Mesothelial cell of epicardium (in vitro differentiated cells): Measurements from ENCODE around the gene HTATIP2. TPM values are rescaled to one million over a fixed set of nuclear protein-coding genes. Genes with fewer than 3 reads are reported as not detected.
"Not testable (repeated sequence)": the region's sequence is repeated elsewhere in the genome, so short reads cannot be mapped to it uniquely, and the experiment has no call there.

ENCODE experiments used
- DNase-seq, 2 experiments: peaks; one replicate each; pipeline ENCODE4 v3.0.0; 2021; ENCODE audit warnings: low spot score in 2 of 2; ENCODE audit not compliant: unreplicated experiment in 2 of 2
- H3K27ac Mint-ChIP-seq: 2 replicates; pipeline ENCODE4 v1.8.0; 2021; ENCODE audit warnings: mixed read lengths
- H3K27me3 Mint-ChIP-seq: 2 replicates; pipeline ENCODE4 v1.8.0; 2021; ENCODE audit warnings: low read depth, mixed read lengths
- H3K36me3 Mint-ChIP-seq: 2 replicates; pipeline ENCODE4 v1.8.0; 2021; ENCODE audit warnings: mixed read lengths
- H3K4me1 Mint-ChIP-seq: 2 replicates; pipeline ENCODE4 v1.8.0; 2021; ENCODE audit warnings: mixed read lengths
- H3K4me3 Mint-ChIP-seq: 2 replicates; pipeline ENCODE4 v1.8.0; 2021; ENCODE audit warnings: mild to moderate bottlenecking, moderate library complexity, mixed read lengths
- H3K9me3 Mint-ChIP-seq: 2 replicates; pipeline ENCODE4 v1.8.0; 2021; ENCODE audit warnings: mixed read lengths
- total RNA-seq: library from RNA; stranded (reverse); gene quantifications from 3 replicates; pipeline ENCODE4 v1.2.1, GENCODE V29; 2021
- TF ChIP-seq, protein P1 (sequence below): fragments of 200-600 bp; sonication (generic); IDR thresholded peaks from one replicate; pipeline ENCODE4 v1.5.0; 2021; ENCODE audit warnings: antibody characterized with exemption; ENCODE audit not compliant: unreplicated experiment

The HTATIP2 gene
- total RNA-seq, 1 donor from 2014 or later: 11.1 TPM

DNA sequence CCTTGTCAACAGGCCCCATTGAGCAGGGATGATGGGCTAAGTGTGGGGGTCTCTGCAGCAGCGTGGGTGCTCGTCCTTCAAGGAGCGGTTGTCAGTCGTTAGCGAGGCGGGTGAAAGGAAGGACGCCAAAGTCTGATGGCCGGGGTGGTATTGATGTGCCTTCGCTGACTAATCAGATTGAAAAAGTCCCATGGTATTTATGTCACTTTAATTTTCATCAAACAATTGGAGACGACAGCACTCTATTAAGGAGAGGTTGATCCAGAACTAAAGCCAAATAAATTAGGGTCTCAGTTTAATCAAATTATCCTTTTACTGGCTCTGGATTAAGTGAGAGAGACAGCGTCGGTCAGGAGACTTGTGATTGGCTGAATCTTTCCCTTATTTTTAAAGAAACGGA lies 9.6 kb downstream of the HTATIP2 start:
- no peak for DNase-seq
- no peaks in the 10 kb centered on the region for H3K9me3 Mint-ChIP-seq
- TF ChIP-seq, protein P1, sequence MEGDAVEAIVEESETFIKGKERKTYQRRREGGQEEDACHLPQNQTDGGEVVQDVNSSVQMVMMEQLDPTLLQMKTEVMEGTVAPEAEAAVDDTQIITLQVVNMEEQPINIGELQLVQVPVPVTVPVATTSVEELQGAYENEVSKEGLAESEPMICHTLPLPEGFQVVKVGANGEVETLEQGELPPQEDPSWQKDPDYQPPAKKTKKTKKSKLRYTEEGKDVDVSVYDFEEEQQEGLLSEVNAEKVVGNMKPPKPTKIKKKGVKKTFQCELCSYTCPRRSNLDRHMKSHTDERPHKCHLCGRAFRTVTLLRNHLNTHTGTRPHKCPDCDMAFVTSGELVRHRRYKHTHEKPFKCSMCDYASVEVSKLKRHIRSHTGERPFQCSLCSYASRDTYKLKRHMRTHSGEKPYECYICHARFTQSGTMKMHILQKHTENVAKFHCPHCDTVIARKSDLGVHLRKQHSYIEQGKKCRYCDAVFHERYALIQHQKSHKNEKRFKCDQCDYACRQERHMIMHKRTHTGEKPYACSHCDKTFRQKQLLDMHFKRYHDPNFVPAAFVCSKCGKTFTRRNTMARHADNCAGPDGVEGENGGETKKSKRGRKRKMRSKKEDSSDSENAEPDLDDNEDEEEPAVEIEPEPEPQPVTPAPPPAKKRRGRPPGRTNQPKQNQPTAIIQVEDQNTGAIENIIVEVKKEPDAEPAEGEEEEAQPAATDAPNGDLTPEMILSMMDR: no peak
- no peak overlapping the region for H3K27ac Mint-ChIP-seq
- H3K36me3 Mint-ChIP-seq: no peaks in the 10 kb centered on the region
- no peak overlapping the region for H3K4me3 Mint-ChIP-seq
- no peaks in the 10 kb centered on the region for H3K27me3 Mint-ChIP-seq
- H3K4me1 Mint-ChIP-seq: peaks cover 21% of the 10 kb centered on the region

GRCh38 chr11:20373568-20374209 lies 10.2 kb downstream of the HTATIP2 start:
- TF ChIP-seq, protein P1: no peak
- H3K27me3 Mint-ChIP-seq: no peaks in the 10 kb centered on the region
- H3K36me3 Mint-ChIP-seq: no peaks in the 10 kb centered on the region
- no peak overlapping the region for H3K27ac Mint-ChIP-seq
- DNase-seq: no peak
- H3K9me3 Mint-ChIP-seq: no peaks in the 10 kb centered on the region
- H3K4me1 Mint-ChIP-seq: peaks cover 21% of the 10 kb centered on the region
- H3K4me3 Mint-ChIP-seq: no peak overlapping the region

DNA sequence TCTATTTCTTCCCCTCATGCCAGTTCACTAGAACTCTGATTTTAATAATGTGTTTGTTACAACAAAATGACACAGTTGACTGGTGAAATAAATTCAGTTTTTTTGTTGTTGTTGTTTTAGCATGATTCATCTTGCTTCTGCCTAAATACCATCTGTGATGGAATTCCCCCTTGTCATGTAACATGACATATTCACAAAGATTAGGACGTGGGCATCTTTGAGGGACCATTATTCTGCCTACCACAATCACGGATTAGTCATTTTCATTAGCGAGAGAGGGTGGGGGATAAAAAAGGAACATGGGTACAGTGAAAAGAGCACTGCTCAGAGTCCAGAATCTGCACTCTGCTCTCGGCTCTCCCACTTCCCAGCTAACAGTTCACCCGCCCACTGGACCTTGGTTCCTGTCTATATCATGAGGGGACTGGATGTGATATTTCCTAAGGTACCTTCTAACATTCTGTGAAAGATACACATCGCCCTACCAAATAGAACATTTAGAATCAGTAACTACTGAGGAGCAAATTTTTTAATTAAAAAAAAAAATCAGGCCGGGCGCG lies 11.3 kb downstream of the HTATIP2 start:
- Mint-ChIP-seq H3K27me3 (no peaks in the 10 kb centered on the region), H3K9me3 (no peaks in the 10 kb centered on the region), H3K4me3 (no peak overlapping the region), H3K4me1 (peaks cover 21% of the 10 kb centered on the region), H3K27ac (no peak overlapping the region), H3K36me3 (peaks cover 5% of the 10 kb centered on the region)
- no peak for DNase-seq
- TF ChIP-seq, protein P1: no peak

GRCh38 chr11:20376162-20376730 lies 12.7 kb downstream of the HTATIP2 start:
- no peak overlapping the region for H3K4me3 Mint-ChIP-seq

GRCh38 chr11:20385996-20386395 lies 22.5 kb downstream of the HTATIP2 start:
- H3K4me1 Mint-ChIP-seq: peaks cover 14% of the 10 kb centered on the region
- H3K27me3 Mint-ChIP-seq, DNase-seq, H3K27ac Mint-ChIP-seq, H3K9me3 Mint-ChIP-seq, H3K36me3 Mint-ChIP-seq: not testable (repeated sequence)
- H3K4me3 Mint-ChIP-seq: peak overlapping the region; percentile 98

More at GRCh38 chr11:20376162-20376730, 12.7 kb downstream of the HTATIP2 start:
- Mint-ChIP-seq H3K9me3 (no peaks in the 10 kb centered on the region), H3K27ac (no peak overlapping the region), H3K4me1 (peaks cover 21% of the 10 kb centered on the region), H3K27me3 (no peaks in the 10 kb centered on the region), H3K36me3 (peaks cover 5% of the 10 kb centered on the region)
- no peak for DNase-seq
- TF ChIP-seq, protein P1: no peak
